SK-N-SH treated with all-trans-retinoic acid at 6 μM for 48 hours (cell line): ENCODE results near the gene RAPGEF1.
A peak's percentile ranks its signal among the peaks of the same experiment; 100 is the strongest.

ENCODE experiments used
- ATAC-seq: fragments of 200-7000 bp; cut with Tn5 transposase; 3 replicates; pipeline ENCODE4 v1.9.1; 2020; ENCODE audit warnings: mild to moderate bottlenecking, moderate library complexity
- ARNTL ChIP-seq: fragments of 450-650 bp; formaldehyde crosslinking; IDR thresholded peaks from 2 replicates; pipeline ENCODE4 v1.5.0; 2020; ENCODE audit warnings: low read depth, mild to moderate bottlenecking, moderate library complexity, borderline replicate concordance
- BACH2 ChIP-seq: fragments of 250-450 bp; sonication (Bioruptor Pico); IDR thresholded peaks from 2 replicates; pipeline ENCODE4 v1.9.0; 2021; ENCODE audit warnings: mild to moderate bottlenecking, borderline replicate concordance
- CSDC2 ChIP-seq: fragments of 250-450 bp; sonication (Bioruptor Pico); IDR thresholded peaks from 2 replicates; pipeline ENCODE4 v1.5.0; 2020; ENCODE audit warnings: mild to moderate bottlenecking, moderate library complexity
- ESRRG ChIP-seq: fragments of 250-450 bp; sonication (Bioruptor Pico); IDR thresholded peaks from 2 replicates; pipeline ENCODE4 v1.6.1; 2021; ENCODE audit warnings: mild to moderate bottlenecking
- GLIS3 ChIP-seq: fragments of 250-450 bp; sonication (Bioruptor Pico); IDR thresholded peaks from 2 replicates; pipeline ENCODE4 v1.5.0; 2020; ENCODE audit warnings: mild to moderate bottlenecking, moderate library complexity
- ISL1 ChIP-seq: fragments of 250-450 bp; sonication (Bioruptor Pico); IDR thresholded peaks from 2 replicates; pipeline ENCODE4 v2.1.2; 2022; ENCODE audit warnings: mild to moderate bottlenecking, moderate library complexity
- SNAI2 ChIP-seq: fragments of 250-450 bp; sonication (Bioruptor Pico); IDR thresholded peaks from 2 replicates; pipeline ENCODE4 v1.5.0; 2020; ENCODE audit warnings: mild to moderate bottlenecking, moderate library complexity
- TCF4 ChIP-seq: fragments of 250-450 bp; sonication (Bioruptor Pico); IDR thresholded peaks from 2 replicates; pipeline ENCODE4 v1.8.0; 2021; ENCODE audit warnings: mild to moderate bottlenecking, moderate library complexity, borderline replicate concordance
- TOX ChIP-seq: fragments of 250-450 bp; sonication (Bioruptor Pico); IDR thresholded peaks from 2 replicates; pipeline ENCODE4 v1.8.0; 2021; ENCODE audit warnings: mild to moderate bottlenecking, moderate library complexity, borderline replicate concordance
- ZC3H10 ChIP-seq: fragments of 250-450 bp; sonication (Bioruptor Pico); IDR thresholded peaks from 2 replicates; pipeline ENCODE4 v1.5.1; 2021; ENCODE audit warnings: mild to moderate bottlenecking, moderate library complexity
- ZFP30 ChIP-seq: fragments of 450-650 bp; formaldehyde crosslinking; IDR thresholded peaks from 2 replicates; pipeline ENCODE4 v1.5.0; 2022; ENCODE audit warnings: mild to moderate bottlenecking, moderate library complexity
- ZNF565 ChIP-seq: fragments of 450-650 bp; formaldehyde crosslinking; conservative IDR thresholded peaks from 2 replicates; pipeline ENCODE4 v1.5.0; 2020; ENCODE audit warnings: low read depth, mild to moderate bottlenecking, moderate library complexity
- TF ChIP-seq, protein P1 (sequence below): fragments of 250-450 bp; sonication (Bioruptor Pico); IDR thresholded peaks from 2 replicates; pipeline ENCODE4 v1.5.1; 2020; ENCODE audit warnings: low read depth, mild to moderate bottlenecking, moderate library complexity
- TF ChIP-seq, protein P2 (sequence below): fragments of 250-450 bp; sonication (Bioruptor Pico); IDR thresholded peaks from 2 replicates; pipeline ENCODE4 v1.5.1; 2021; ENCODE audit warnings: mild to moderate bottlenecking, moderate library complexity
- TF ChIP-seq, protein P3 (sequence below): fragments of 250-450 bp; sonication (Bioruptor Pico); IDR thresholded peaks from 2 replicates; pipeline ENCODE4 v1.8.0; 2020; ENCODE audit warnings: mild to moderate bottlenecking, moderate library complexity, borderline replicate concordance
- TF ChIP-seq, protein P4 (sequence below): fragments of 250-450 bp; sonication (Bioruptor Pico); IDR thresholded peaks from 2 replicates; pipeline ENCODE4 v1.5.0; 2020; ENCODE audit warnings: mild to moderate bottlenecking, moderate library complexity
- TF ChIP-seq, protein P5 (sequence below): fragments of 250-450 bp; sonication (Bioruptor Pico); IDR thresholded peaks from 2 replicates; pipeline ENCODE4 v1.8.0; 2021; ENCODE audit warnings: low read depth, mild to moderate bottlenecking, moderate library complexity, borderline replicate concordance

RAPGEF1 gene, protein sequence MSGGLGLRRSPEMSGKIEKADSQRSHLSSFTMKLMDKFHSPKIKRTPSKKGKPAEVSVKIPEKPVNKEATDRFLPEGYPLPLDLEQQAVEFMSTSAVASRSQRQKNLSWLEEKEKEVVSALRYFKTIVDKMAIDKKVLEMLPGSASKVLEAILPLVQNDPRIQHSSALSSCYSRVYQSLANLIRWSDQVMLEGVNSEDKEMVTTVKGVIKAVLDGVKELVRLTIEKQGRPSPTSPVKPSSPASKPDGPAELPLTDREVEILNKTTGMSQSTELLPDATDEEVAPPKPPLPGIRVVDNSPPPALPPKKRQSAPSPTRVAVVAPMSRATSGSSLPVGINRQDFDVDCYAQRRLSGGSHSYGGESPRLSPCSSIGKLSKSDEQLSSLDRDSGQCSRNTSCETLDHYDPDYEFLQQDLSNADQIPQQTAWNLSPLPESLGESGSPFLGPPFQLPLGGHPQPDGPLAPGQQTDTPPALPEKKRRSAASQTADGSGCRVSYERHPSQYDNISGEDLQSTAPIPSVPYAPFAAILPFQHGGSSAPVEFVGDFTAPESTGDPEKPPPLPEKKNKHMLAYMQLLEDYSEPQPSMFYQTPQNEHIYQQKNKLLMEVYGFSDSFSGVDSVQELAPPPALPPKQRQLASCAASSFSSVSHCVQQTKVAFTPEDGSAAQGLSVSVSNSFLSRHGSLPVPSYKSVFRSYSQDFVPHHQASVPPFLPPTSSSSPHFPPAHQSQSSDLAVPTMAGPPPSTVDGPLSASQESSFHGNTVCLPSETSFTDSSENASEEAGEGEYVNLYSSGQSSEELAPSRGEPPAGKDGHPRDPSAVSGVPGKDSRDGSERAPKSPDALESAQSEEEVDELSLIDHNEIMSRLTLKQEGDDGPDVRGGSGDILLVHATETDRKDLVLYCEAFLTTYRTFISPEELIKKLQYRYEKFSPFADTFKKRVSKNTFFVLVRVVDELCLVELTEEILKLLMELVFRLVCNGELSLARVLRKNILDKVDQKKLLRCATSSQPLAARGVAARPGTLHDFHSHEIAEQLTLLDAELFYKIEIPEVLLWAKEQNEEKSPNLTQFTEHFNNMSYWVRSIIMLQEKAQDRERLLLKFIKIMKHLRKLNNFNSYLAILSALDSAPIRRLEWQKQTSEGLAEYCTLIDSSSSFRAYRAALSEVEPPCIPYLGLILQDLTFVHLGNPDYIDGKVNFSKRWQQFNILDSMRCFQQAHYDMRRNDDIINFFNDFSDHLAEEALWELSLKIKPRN (N-terminal part only)

DNA sequence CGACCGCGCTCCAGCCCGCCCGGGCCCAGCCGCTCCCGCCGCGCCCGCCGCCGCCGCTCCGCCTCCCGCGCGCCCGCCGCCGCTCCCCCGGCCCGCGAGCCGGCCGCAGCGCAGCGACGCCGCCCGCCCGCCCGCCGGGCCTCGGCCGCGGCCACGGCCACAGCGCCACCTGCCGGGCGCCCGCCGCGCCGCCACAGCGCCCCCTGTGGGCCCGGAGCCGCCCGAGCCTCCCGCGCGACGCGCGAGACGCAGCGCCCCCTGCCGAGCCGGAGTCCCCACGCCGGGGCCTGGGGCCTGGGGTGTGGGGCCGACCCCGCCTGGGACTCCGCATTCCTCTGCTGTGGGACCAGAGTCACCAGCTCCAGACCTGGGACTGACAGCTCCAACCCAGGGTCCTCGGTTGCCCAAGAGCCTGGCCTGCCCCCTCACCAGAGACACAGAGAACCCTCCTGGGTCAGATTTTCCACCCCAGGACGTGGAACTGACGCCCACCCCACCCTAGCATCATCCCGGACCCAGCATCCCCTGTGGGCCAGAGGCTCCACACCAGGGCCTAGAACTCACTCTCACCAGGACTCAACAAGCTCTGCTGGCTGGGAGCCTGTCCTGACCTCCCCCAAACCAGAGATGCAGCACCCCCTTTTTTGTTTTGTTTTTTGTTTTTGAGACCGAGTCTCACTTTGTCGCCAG lies at the start of gene RAPGEF1:
TSS of gene RAPGEF1 (minus strand) at position 118 of the 690 bp plus-strand sequence. CDS start 246 bp downstream, outside the sequence.
- TF ChIP-seq CSDC2 (CRISPR knock-in tag) = no peak
- ATAC-seq = peak; percentile 80

DNA sequence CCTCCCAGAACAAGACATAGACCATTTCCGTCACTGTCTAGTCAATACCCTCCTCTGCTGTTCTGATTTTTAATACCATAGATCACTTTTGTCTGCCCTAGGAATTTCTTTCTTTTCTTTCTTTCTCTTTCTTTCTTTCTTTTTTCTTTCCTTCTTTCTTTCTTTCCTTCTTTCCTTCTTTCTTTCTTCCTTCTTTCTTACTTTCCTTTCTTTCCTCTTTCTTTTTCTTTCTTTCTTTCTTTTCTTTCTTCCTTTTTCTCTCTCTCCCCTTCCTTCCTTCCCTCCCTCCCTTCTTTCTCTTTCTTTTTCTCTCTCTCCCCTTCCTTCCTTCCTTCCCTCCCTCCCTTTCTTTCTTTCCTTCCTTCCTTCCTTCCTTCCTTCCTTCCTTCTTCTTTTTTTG lies 49.0 kb upstream of the RAPGEF1 start:
- TF ChIP-seq TCF4 (CRISPR knock-in tag) (no peak), ZNF565 (CRISPR knock-in tag) (no peak), BACH2 (CRISPR knock-in tag) (no peak), GLIS3 (no peak), TOX (CRISPR knock-in tag) (no peak), ARNTL (CRISPR knock-in tag) (no peak), ISL1 (CRISPR knock-in tag) (no peak), SNAI2 (CRISPR knock-in tag) (no peak), ZC3H10 (CRISPR knock-in tag) (no peak), ZFP30 (CRISPR knock-in tag) (no peak), ESRRG (CRISPR knock-in tag) (no peak)
- TF ChIP-seq, protein P1, sequence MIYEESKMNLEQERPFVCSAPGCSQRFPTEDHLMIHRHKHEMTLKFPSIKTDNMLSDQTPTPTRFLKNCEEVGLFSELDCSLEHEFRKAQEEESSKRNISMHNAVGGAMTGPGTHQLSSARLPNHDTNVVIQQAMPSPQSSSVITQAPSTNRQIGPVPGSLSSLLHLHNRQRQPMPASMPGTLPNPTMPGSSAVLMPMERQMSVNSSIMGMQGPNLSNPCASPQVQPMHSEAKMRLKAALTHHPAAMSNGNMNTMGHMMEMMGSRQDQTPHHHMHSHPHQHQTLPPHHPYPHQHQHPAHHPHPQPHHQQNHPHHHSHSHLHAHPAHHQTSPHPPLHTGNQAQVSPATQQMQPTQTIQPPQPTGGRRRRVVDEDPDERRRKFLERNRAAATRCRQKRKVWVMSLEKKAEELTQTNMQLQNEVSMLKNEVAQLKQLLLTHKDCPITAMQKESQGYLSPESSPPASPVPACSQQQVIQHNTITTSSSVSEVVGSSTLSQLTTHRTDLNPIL (CRISPR knock-in tag) = no peak
- TF ChIP-seq, protein P2, sequence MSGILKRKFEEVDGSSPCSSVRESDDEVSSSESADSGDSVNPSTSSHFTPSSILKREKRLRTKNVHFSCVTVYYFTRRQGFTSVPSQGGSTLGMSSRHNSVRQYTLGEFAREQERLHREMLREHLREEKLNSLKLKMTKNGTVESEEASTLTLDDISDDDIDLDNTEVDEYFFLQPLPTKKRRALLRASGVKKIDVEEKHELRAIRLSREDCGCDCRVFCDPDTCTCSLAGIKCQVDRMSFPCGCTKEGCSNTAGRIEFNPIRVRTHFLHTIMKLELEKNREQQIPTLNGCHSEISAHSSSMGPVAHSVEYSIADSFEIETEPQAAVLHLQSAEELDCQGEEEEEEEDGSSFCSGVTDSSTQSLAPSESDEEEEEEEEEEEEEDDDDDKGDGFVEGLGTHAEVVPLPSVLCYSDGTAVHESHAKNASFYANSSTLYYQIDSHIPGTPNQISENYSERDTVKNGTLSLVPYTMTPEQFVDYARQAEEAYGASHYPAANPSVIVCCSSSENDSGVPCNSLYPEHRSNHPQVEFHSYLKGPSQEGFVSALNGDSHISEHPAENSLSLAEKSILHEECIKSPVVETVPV (CRISPR knock-in tag) = no peak
- TF ChIP-seq, protein P3, sequence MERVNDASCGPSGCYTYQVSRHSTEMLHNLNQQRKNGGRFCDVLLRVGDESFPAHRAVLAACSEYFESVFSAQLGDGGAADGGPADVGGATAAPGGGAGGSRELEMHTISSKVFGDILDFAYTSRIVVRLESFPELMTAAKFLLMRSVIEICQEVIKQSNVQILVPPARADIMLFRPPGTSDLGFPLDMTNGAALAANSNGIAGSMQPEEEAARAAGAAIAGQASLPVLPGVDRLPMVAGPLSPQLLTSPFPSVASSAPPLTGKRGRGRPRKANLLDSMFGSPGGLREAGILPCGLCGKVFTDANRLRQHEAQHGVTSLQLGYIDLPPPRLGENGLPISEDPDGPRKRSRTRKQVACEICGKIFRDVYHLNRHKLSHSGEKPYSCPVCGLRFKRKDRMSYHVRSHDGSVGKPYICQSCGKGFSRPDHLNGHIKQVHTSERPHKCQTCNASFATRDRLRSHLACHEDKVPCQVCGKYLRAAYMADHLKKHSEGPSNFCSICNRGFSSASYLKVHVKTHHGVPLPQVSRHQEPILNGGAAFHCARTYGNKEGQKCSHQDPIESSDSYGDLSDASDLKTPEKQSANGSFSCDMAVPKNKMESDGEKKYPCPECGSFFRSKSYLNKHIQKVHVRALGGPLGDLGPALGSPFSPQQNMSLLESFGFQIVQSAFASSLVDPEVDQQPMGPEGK = no peak
- TF ChIP-seq, protein P4, sequence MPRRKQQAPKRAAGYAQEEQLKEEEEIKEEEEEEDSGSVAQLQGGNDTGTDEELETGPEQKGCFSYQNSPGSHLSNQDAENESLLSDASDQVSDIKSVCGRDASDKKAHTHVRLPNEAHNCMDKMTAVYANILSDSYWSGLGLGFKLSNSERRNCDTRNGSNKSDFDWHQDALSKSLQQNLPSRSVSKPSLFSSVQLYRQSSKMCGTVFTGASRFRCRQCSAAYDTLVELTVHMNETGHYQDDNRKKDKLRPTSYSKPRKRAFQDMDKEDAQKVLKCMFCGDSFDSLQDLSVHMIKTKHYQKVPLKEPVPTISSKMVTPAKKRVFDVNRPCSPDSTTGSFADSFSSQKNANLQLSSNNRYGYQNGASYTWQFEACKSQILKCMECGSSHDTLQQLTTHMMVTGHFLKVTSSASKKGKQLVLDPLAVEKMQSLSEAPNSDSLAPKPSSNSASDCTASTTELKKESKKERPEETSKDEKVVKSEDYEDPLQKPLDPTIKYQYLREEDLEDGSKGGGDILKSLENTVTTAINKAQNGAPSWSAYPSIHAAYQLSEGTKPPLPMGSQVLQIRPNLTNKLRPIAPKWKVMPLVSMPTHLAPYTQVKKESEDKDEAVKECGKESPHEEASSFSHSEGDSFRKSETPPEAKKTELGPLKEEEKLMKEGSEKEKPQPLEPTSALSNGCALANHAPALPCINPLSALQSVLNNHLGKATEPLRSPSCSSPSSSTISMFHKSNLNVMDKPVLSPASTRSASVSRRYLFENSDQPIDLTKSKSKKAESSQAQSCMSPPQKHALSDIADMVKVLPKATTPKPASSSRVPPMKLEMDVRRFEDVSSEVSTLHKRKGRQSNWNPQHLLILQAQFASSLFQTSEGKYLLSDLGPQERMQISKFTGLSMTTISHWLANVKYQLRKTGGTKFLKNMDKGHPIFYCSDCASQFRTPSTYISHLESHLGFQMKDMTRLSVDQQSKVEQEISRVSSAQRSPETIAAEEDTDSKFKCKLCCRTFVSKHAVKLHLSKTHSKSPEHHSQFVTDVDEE = no peak
- TF ChIP-seq, protein P5, sequence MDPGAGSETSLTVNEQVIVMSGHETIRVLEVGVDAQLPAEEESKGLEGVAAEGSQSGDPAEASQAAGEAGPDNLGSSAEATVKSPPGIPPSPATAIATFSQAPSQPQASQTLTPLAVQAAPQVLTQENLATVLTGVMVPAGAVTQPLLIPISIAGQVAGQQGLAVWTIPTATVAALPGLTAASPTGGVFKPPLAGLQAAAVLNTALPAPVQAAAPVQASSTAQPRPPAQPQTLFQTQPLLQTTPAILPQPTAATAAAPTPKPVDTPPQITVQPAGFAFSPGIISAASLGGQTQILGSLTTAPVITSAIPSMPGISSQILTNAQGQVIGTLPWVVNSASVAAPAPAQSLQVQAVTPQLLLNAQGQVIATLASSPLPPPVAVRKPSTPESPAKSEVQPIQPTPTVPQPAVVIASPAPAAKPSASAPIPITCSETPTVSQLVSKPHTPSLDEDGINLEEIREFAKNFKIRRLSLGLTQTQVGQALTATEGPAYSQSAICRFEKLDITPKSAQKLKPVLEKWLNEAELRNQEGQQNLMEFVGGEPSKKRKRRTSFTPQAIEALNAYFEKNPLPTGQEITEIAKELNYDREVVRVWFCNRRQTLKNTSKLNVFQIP (CRISPR knock-in tag) = no peak
- TF ChIP-seq, all 23 proteins: peak for 0
- no peak for ATAC-seq
